Measurements from ENCODE around the gene ATXN10. TPM values are rescaled to one million over a fixed set of nuclear protein-coding genes. Genes with fewer than 3 reads are reported as not detected.

The ATXN10 gene
- total RNA-seq, 1 experiment from 2014 or later, result 303 TPM

DNA sequence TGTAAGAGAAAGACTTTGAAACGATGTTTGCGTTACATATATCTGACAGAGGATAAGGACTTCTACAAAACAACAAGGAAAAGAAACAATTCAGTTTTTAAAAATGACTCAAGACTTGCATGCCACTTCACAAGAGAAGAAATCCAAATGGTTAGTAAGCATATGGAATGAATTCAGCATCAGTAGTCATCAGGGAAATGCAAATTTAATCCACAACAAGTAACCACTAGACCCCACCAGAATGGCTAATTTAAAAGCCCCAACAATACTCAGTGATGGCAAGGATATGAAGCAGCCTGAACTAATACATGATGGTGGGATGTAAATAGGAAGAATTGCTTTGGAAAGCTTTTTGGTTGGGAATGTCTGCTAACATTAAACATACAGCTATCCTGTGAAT, 142.6 kb downstream of the ATXN10 start:
- Histone ChIP-seq H3F3A (ENCODE audit: insufficient read depth, low read depth) (peaks cover 3% of the 10 kb centered on the region; the same call in 1 of the 2 replicates), H2AFZ (no peak overlapping the region), H3K4me1 (replicated peaks; ENCODE audit: insufficient read depth) (no peaks in the 10 kb centered on the region), H3K4me3 (no peak overlapping the region), H3K36me3 (ENCODE audit: low read depth) (peaks cover 35% of the 10 kb centered on the region), H3K79me2 (ENCODE audit: low read depth) (0 out of 2 replicates have a peak, but pooled peaks cover 8% of the 10 kb centered on the region), H3K27me3 (ENCODE audit: insufficient read depth, low read depth) (no peaks in the 10 kb centered on the region), H3K4me2 (no peak overlapping the region), H3K9me2 (ENCODE audit: insufficient read depth) (no peaks in the 10 kb centered on the region), H3K27ac (no peak overlapping the region), H3K9me3 (ENCODE audit: insufficient read depth, low read depth) (no peaks in the 10 kb centered on the region), H4K20me1 (ENCODE audit: insufficient read depth) (no peaks in the 10 kb centered on the region)
- TF ChIP-seq, protein P1, sequence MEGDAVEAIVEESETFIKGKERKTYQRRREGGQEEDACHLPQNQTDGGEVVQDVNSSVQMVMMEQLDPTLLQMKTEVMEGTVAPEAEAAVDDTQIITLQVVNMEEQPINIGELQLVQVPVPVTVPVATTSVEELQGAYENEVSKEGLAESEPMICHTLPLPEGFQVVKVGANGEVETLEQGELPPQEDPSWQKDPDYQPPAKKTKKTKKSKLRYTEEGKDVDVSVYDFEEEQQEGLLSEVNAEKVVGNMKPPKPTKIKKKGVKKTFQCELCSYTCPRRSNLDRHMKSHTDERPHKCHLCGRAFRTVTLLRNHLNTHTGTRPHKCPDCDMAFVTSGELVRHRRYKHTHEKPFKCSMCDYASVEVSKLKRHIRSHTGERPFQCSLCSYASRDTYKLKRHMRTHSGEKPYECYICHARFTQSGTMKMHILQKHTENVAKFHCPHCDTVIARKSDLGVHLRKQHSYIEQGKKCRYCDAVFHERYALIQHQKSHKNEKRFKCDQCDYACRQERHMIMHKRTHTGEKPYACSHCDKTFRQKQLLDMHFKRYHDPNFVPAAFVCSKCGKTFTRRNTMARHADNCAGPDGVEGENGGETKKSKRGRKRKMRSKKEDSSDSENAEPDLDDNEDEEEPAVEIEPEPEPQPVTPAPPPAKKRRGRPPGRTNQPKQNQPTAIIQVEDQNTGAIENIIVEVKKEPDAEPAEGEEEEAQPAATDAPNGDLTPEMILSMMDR (conservative IDR thresholded peaks at IDR 0.05), result no peak
- no peak for TF ChIP-seq EZH2 (IDR thresholded peaks at IDR 0.05; ENCODE audit: low read depth)
- no peak for DNase-seq
- ChIA-PET CTCF (no interaction called here), POLR2A (ENCODE audit: unreplicated experiment) (no interaction called here)
- BruUV-seq (replicated peaks), result no TSS peak
- intact Hi-C loops (cut with micrococcal nuclease; ENCODE audit: unreplicated experiment), result no loop called here

DNA sequence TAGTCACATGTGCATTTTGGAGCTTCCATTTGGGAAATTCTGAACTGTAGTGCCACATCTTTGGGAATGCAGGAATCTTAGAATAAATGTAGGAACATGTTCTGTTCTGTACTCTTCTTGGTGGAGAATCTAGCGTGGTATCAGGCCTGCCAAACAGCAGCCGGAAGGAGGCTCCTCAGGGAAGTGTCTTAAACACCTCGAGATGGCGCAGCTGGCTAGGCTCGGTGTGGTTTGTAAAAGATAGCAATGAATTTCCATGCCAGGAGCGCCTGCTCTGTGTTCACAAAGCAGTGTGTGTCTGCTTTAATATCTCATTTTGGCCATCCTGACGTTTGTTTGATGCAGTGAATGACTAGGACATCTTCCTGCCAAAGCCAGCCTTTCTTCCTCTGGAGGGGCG, 145.1 kb downstream of the ATXN10 start:
- TF ChIP-seq, protein P1 (conservative IDR thresholded peaks at IDR 0.05), result no peak
- TF ChIP-seq EZH2 (IDR thresholded peaks at IDR 0.05; ENCODE audit: low read depth), result no peak
- ChIA-PET POLR2A (ENCODE audit: unreplicated experiment) (no interaction called here), CTCF (no interaction called here)
- Histone ChIP-seq H3K27ac (no peak overlapping the region), H4K20me1 (ENCODE audit: insufficient read depth) (no peaks in the 10 kb centered on the region; the same call in 1 of the 2 replicates), H3F3A (ENCODE audit: insufficient read depth, low read depth) (peaks cover 10% of the 10 kb centered on the region), H3K4me3 (no peak overlapping the region), H3K9me3 (ENCODE audit: insufficient read depth, low read depth) (no peaks in the 10 kb centered on the region), H3K9me2 (ENCODE audit: insufficient read depth) (no peaks in the 10 kb centered on the region), H3K79me2 (ENCODE audit: low read depth) (no peaks in the 10 kb centered on the region), H3K36me3 (ENCODE audit: low read depth) (peaks cover 20% of the 10 kb centered on the region), H3K27me3 (ENCODE audit: insufficient read depth, low read depth) (no peaks in the 10 kb centered on the region), H3K4me2 (no peak overlapping the region), H3K4me1 (replicated peaks; ENCODE audit: insufficient read depth) (no peaks in the 10 kb centered on the region), H2AFZ (no peak overlapping the region)
- BruUV-seq (replicated peaks), result no TSS peak
- intact Hi-C loops (cut with micrococcal nuclease; ENCODE audit: unreplicated experiment), result no loop called here
- no peak for DNase-seq

DNA sequence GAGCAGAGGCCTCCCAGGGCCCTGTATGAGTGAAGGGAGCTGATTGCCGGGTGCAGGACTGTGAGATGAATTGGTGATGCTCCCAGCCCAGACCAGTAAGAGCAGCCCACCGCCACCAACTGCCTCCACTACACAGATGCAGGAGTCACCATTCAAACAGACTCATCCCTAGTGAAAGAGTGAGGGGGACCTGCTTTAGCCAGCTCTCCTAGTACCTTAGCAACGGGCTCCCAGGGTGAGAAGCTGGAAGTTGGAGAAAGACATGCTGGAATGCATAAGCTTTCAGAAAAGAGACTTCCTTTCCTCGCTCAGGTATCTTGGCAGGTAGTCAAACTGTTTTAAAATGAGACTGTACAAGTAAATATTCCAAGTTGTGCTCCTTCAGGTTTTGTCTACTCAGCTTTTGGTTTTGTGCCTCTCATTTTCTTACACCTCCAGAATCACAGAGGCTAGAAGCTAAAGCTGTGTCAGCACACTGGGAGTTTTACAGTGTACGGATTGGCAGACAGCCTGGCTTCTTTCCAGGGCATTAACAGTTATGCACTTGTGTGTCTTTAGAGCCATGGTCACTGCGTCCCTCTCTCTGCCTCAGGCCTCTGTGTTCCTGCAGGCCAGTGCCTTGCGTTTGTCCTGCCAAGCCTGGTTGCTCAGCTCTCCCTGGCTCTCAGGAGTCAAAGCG, 146.2 kb downstream of the ATXN10 start:
- Histone ChIP-seq H3K9me2 (ENCODE audit: insufficient read depth) (no peaks in the 10 kb centered on the region), H3F3A (ENCODE audit: insufficient read depth, low read depth) (peaks cover 10% of the 10 kb centered on the region), H3K4me2 (no peak overlapping the region), H3K36me3 (ENCODE audit: low read depth) (peaks cover 13% of the 10 kb centered on the region; the same call in 1 of the 2 replicates), H3K27me3 (ENCODE audit: insufficient read depth, low read depth) (no peaks in the 10 kb centered on the region), H3K9me3 (ENCODE audit: insufficient read depth, low read depth) (no peaks in the 10 kb centered on the region), H3K79me2 (ENCODE audit: low read depth) (no peaks in the 10 kb centered on the region), H3K27ac (no peak overlapping the region), H2AFZ (no peak overlapping the region), H4K20me1 (ENCODE audit: insufficient read depth) (no peaks in the 10 kb centered on the region; the same call in 1 of the 2 replicates), H3K4me1 (replicated peaks; ENCODE audit: insufficient read depth) (no peaks in the 10 kb centered on the region), H3K4me3 (no peak overlapping the region)
- TF ChIP-seq EZH2 (IDR thresholded peaks at IDR 0.05; ENCODE audit: low read depth), result no peak
- intact Hi-C loops (cut with micrococcal nuclease; ENCODE audit: unreplicated experiment), result no loop called here
- ChIA-PET POLR2A (ENCODE audit: unreplicated experiment) (interaction anchor here (0.7 kb wide), 1 partner anchor 484 kb away, joined by 5 read pairs; no protein-coding TSS in a partner anchor), CTCF (no interaction called here)
- no peak for DNase-seq
- BruUV-seq (replicated peaks), result no TSS peak

Measured in PC-9 (cell line).